Kidney tubule cell (primary cell): Measurements from ENCODE around the gene WNT3A.

Experiments
- DNase-seq: peaks from one replicate; pipeline ENCODE4 v3.0.0-alpha.2; 2018; ENCODE audit warnings: low spot score

Gene WNT3A

DNA sequence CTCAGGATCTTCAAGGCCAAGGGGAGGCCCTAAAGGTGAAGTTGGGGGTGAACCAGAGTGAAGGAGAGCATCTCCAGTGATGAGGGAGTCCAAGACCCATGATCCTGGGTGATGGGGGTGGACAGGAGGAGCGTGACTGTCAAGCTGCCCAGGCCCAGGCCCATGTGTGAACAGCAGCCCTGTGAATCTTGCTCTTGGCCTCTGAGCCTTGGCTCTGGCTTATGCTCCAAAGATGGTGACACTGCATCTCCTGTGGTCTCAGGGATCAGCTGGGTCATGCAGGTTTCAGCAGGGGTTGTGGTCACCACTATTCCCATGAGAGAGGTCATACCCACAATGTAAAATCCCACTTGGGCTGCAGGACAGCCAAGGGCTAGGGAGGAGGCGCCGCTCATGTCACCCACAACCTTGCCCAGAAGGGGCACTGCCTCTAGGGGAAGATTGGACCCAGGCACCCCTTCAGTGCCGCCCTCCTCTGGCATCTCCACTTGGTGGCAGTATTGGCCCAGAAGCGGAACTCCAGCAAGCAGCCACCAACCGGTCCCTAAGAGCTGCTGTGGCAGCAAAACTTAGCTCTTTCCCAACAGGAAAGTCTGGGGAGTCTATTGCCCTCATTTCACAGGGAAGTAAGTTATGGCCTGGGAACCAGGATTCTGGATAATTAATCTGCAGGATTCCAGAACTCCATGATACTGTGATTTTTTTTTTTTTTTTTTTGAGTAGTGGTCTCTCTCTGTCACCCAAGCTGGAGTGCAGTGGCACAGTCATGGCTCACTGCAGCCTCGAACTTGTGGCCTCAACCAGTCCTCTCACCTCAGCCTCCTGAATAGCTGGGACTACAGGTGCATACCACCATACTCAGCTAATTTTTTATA lies 7.5 kb upstream of the WNT3A start:
- peak; percentile 78 for DNase-seq

GRCh38 chr1:228000416-228000815 lies 6.4 kb upstream of the WNT3A start:
- no peak for DNase-seq

DNA sequence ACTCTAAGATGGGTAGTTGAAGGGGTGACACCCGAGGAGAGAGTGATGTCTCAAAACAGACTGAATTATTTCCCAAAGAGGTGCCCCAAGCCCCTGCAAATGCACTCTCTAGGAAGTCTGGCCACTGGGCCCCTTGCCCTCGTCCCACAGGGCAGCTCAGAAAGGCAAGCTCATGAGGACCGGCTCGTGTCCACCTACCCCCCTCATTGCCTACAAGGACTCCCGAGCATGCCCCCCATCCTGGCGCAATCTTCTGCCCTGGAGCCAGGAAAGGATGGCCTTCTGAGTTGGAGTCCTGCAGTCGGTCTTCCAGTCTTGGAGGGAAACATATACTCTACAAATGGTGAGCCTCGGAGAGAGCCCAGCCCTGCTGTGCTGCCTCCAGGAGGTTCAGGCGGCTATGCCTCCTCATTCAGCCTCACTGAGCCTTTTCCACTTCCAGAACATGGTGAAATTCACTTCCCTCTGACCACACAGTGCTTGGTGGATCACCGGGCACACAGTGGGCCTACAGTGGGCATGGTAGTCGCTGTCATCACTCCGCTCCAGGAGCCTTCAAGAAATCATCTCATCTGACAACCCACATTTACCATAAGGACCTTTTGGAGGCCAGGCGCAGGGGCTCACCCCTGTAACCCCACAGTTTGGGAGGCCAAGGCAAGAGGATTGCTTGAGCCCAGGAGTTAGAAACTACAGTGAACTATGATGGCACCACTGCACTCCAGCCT lies 5.8 kb upstream of the WNT3A start:
- no peak for DNase-seq

DNA sequence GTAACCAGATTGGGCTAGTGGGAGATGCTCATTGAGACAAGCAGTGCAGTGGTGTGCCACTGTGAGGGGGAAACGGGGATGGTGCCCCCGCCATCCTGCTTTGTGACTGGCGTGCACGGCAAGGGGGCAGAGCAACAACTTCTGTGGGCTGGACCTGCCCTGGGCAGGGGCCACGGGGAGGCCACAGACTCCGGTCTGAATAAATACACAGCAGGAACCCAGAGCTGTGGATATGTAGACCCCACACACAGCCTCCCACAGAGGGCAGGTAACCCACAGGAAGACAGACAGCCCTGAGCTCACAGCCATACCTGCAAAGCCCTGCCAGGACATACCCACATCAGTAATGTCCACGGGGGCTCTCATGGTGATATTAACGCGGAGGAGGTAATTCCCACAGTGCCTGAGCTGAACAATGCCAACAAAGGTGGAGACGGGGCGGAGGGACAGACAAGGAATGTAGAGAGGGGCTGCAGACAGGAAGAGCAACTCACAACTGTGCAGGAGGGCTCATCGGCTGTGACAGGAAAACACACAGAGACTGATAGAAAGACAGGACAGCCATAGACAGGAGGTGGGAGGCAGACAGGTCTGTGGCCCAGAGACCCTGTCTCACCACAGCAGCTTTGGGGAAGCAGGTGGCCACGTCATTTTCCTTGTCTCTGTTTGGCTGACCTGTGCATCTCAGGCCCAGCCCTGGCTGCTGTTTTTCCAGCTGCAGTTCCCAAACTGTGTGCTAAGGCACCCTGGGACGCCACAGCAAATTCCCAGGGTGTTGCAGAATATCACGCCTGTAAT lies 4.9 kb upstream of the WNT3A start:
- DNase-seq: no peak

- no peak for DNase-seq
Measured at GRCh38 chr1:228002792-228003191, 4.0 kb upstream of the WNT3A start.

- no peak for DNase-seq
Measured at GRCh38 chr1:228003461-228004330, 3.1 kb upstream of the WNT3A start.

DNA sequence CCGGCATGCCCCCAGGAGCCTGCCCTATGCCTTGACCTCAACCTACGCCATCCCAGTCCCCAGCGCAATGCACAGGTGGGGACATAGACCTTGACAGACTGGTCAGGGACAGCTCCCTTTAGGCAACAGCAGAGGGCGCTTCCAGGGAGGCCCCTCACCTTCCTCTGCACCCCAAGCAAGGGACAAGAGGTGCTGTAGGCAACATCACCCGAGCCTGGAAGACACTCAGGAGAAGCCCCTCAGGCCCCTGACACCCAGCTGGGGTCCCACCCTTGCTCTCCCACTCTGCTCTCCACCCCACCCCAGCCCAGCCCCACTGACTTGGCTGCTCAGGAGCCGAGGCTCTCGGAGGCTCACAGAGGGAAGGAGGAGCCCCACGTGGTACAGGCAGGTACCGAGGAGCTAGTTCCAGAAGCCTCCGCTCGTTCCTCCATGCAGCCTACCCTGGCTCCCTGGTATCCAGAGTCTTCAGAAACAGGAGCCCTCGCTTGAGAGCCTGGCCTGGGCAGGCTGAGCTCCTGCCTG lies 2.4 kb upstream of the WNT3A start:
- DNase-seq: peak; percentile 43

GRCh38 chr1:228004856-228005462 lies 1.8 kb upstream of the WNT3A start:
- no peak for DNase-seq

DNA sequence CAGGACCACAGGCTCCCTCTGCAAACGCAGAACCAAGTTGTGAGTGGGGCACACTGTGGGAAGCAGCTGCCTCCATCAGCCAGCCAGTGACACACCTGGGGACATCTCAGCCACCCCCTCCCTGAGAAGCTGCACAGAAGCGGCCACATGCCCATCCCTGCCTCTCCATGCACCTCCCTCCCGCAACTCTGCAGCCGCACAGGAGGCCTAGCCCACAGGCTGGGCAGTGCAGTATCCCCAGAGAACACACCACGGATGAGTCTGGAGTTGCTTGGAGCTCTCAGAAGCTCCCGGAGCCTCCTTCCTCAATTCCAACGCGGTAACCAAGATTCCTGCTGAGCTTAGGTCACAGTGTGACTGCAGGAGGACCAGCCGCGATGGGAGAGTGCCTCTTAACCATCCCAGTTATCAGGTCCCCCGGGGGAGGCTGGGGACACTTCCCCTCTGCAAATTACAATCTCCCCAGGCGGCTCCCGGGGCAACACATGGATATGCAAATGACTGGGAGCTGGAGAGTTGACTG lies 1.2 kb upstream of the WNT3A start:
- DNase-seq: peak; percentile 20

GRCh38 chr1:228006034-228006785 lies 588 bp upstream of the WNT3A start:
- DNase-seq: no peak

GRCh38 chr1:228007049-228007800 lies 427 bp downstream of the WNT3A start:
- DNase-seq: no peak

- no peak for DNase-seq
Measured at GRCh38 chr1:228007801-228008341, 1.1 kb downstream of the WNT3A start.

DNA sequence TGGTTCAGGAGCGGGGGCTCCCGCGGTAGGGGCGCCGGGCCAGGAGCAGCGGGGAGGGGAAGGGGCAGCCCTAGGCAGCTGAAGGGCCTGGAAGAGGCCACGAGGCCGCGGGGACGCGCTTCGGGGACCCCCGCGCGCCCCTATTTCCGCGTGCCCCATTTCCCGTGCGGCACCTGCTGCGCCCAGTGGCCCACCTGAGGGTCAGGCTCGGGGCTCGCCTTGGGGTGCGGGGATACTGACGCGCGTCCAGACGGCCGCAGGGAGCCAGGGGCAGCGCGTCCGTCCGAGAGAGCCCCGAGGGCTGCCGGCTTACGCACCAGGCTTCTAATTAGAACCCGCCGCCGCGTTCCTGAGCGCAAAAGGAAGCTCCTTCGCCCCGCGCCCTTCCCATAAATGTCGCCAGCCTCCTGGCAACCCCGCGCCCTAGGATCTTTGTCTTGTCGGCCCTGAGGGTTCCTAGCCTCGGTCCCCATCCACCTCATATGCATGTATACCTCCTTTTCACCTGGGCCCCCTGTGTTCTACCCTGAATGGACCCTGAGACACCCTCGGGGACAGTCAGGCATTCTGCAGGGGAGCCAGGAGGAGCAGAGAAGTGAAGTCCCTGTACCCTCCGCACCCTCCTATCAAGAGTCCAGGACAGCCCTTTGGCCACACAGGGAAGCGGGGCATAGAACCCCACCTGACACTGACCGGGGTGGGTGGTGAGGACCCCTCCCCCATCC lies 1.8 kb downstream of the WNT3A start:
- DNase-seq: no peak

DNA sequence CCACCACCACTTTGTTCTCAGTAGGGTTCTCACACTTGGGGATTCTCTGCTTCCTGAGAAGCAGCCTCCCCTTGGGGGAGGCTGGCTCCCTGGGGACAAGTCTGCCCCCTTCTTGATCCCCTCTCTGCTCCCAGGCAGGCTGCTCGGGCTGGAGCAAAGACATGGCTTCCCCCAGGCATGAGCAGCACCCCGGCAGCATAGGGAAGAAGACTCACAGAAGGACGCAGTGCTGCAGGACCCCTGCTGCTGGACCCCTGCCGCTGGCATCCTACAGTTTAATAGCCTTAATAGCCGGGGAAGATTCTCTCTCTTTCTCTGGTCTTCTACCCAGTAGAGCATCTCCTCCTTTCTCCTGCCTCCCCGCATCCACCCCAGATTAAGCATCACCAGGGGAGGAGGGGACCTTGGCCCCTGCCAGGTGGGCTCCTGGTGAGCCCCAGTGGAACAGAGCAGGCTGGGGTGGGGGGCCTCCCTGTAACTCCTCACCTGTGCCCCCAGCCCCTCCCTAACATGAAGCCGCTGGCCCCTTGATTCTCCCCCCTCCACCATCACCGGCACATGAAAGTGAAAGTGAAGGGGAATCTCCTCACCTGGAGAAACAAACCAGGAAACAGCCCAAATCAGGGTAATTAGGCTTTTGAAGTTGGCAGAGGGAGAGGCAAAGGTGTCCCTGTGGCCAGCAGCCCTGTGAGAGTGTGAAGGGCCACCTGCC lies 2.5 kb downstream of the WNT3A start:
- no peak for DNase-seq

DNA sequence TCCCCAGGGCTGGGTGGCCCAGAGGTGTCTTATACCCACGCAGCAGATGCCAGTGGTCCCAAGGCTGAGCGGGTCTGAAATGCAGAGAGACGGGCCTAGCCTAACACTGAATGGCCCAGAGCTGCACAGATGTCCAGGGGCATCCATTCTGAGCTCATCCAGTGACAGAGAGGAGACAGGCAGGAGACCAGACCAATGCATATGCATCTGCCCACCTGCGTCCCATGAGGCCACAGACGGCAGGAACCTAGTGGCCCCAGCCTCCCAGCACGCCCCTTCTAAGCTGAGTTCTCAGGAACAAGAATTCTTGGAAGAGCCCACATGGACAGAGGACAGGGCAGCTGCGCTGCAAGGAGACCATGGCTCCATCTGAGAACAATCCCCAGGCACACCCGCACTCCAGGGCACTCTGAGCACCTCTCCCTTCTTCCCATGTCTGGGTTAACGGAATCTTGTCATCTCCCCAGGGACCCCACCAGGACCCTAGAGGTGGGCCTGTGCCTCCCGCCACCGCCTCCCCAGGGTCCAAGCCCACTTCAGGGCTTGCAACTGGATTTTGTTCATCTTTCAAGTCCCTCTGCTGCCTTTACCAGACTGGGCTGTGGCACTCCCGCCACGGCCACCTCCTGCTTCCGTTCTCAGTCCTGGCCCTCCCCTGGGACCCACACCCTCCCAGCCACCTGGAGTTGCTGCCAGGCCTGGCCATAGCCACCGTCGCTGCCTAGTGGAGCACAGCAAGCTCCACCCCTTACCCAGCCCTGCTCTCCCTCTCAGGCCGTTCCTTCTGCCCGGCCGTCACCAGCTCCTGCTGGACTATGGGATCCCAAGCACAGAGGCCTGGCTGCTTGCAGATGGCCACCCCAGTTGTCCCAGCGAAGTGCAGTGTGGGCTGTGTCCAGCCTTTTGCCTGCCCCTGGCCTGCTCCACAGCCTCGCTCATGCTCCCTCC lies 3.3 kb downstream of the WNT3A start:
- peak; percentile 58 for DNase-seq

- no peak for DNase-seq
Measured at GRCh38 chr1:228010921-228011320, 4.1 kb downstream of the WNT3A start.
